ENCODE measurements around the gene UVSSA.
"Not testable (repeated sequence)": the region's sequence is repeated elsewhere in the genome, so short reads cannot be mapped to it uniquely, and the experiment has no call there.

Gene UVSSA

GRCh38 chr4:1417522-1418390, 70.7 kb downstream of the UVSSA start:
- H3K27me3 ChIP-seq (ENCODE audit: control insufficient read depth, insufficient read depth, low read length) = peaks cover 66% of the 10 kb centered on the region

GRCh38 chr4:1418494-1419285, 71.7 kb downstream of the UVSSA start:
- no peak overlapping the region for H3K9ac ChIP-seq (ENCODE audit: low read length)
- H3K27me3 ChIP-seq (ENCODE audit: control insufficient read depth, insufficient read depth, low read length) = peaks cover 59% of the 10 kb centered on the region
- H3K27ac ChIP-seq (ENCODE audit: low read depth, low read length) = no peak overlapping the region
- H3K4me3 ChIP-seq (ENCODE audit: low read depth, low read length) = no peak overlapping the region
- H3K36me3 ChIP-seq (ENCODE audit: control insufficient read depth, insufficient read depth, low read length) = no peaks in the 10 kb centered on the region
- H3K9me3 ChIP-seq (ENCODE audit: control insufficient read depth, insufficient read depth, low read depth, low read length) = no peaks in the 10 kb centered on the region
- no peaks in the 10 kb centered on the region for H3K4me1 ChIP-seq (ENCODE audit: control insufficient read depth, insufficient read depth, low read length)

More at GRCh38 chr4:1417522-1418390, 70.7 kb downstream of the UVSSA start:
- Histone ChIP-seq H3K4me1 (ENCODE audit: control insufficient read depth, insufficient read depth, low read length) (no peaks in the 10 kb centered on the region), H3K36me3 (ENCODE audit: control insufficient read depth, insufficient read depth, low read length) (no peaks in the 10 kb centered on the region), H3K9me3 (ENCODE audit: control insufficient read depth, insufficient read depth, low read depth, low read length) (no peaks in the 10 kb centered on the region), H3K27ac (ENCODE audit: low read depth, low read length) (no peak overlapping the region), H3K9ac (ENCODE audit: low read length) (no peak overlapping the region), H3K4me3 (ENCODE audit: low read depth, low read length) (no peak overlapping the region)

GRCh38 chr4:1419708-1420107, 72.7 kb downstream of the UVSSA start:
- Histone ChIP-seq H3K4me3 (ENCODE audit: low read depth, low read length) (no peak overlapping the region), H3K27ac (ENCODE audit: low read depth, low read length) (no peak overlapping the region), H3K9me3 (ENCODE audit: control insufficient read depth, insufficient read depth, low read depth, low read length) (no peaks in the 10 kb centered on the region), H3K4me1 (ENCODE audit: control insufficient read depth, insufficient read depth, low read length) (no peaks in the 10 kb centered on the region), H3K36me3 (ENCODE audit: control insufficient read depth, insufficient read depth, low read length) (no peaks in the 10 kb centered on the region), H3K9ac (ENCODE audit: low read length) (no peak overlapping the region), H3K27me3 (ENCODE audit: control insufficient read depth, insufficient read depth, low read length) (peaks cover 61% of the 10 kb centered on the region)

DNA sequence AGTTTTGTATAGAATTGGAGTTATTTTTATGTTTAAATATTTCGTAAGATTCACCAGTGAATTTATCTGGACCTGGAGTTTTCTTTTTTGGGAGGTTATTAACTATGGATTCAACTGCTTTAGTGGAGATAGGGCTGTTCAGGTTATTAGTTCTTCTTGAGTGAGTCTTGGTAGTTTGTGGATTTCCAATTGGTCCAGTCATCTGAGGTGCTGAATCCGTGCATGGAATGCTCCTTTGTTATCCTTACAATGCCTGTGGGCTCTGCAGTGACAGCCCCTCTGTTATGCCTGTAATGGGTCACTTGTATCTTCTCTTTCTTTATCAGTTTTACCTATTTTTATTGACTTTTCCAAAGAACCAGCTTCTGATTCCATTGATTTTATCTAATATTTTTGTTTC, 74.6 kb downstream of the UVSSA start:
- H3K9me3 ChIP-seq (ENCODE audit: control insufficient read depth, insufficient read depth, low read depth, low read length) = no peaks in the 10 kb centered on the region
- no peaks in the 10 kb centered on the region for H3K4me1 ChIP-seq (ENCODE audit: control insufficient read depth, insufficient read depth, low read length)
- H3K27ac ChIP-seq (ENCODE audit: low read depth, low read length) = no peak overlapping the region
- peaks cover 48% of the 10 kb centered on the region for H3K27me3 ChIP-seq (ENCODE audit: control insufficient read depth, insufficient read depth, low read length)
- no peaks in the 10 kb centered on the region for H3K36me3 ChIP-seq (ENCODE audit: control insufficient read depth, insufficient read depth, low read length)
- no peak overlapping the region for H3K4me3 ChIP-seq (ENCODE audit: low read depth, low read length)
- no peak overlapping the region for H3K9ac ChIP-seq (ENCODE audit: low read length)

DNA sequence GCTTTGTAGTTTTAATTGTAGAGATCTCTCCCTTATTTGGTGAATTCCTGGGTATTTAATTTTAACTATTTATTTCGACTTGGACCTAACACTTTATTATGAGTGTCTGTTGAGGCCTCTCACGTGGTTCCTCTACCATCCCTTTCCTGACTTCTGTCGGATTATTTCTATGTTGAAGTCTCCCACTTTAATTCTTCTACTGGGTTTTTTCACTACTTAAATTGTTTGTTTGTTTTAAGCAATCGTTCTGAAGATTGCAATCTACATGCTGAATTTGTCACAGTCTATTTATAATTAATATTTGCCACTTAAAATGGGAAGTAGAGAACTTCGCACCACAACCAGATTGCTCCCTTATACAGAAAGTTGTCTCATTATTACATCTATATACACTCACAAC, 80.0 kb downstream of the UVSSA start:
- H3K9me3 ChIP-seq (ENCODE audit: control insufficient read depth, insufficient read depth, low read depth, low read length) = no peaks in the 10 kb centered on the region
- H3K36me3 ChIP-seq (ENCODE audit: control insufficient read depth, insufficient read depth, low read length) = no peaks in the 10 kb centered on the region
- H3K27ac ChIP-seq (ENCODE audit: low read depth, low read length) = no peak overlapping the region
- no peaks in the 10 kb centered on the region for H3K4me1 ChIP-seq (ENCODE audit: control insufficient read depth, insufficient read depth, low read length)
- H3K4me3 ChIP-seq (ENCODE audit: low read depth, low read length) = no peak overlapping the region
- H3K9ac ChIP-seq (ENCODE audit: low read length) = no peak overlapping the region
- H3K27me3 ChIP-seq (ENCODE audit: control insufficient read depth, insufficient read depth, low read length) = peaks cover 23% of the 10 kb centered on the region

DNA sequence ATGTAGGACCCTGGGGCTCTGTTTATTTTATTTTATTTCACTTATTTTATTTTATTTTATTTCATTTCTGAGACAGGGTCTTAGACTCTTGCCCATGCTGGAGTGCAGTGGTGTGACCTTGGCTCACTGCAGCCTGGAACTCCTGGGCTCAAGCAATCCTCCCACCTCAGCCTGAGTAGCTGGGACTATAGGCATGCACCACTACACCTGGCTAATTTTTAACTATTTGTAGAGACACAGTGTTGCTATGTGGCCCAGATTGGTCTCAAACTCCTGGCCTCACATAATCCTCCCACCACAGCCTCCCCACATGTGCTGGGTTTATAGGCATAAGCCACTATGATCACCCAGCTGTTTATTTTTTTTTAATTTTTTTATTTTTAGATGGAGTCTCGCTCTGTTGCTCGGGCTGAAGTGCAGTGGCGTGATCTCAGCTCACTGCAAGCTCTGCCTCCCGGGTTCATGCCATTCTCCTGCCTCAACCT, 96.7 kb downstream of the UVSSA start:
- not testable (repeated sequence) for H3K4me1 ChIP-seq (ENCODE audit: control insufficient read depth, insufficient read depth, low read length); H3K4me3 ChIP-seq (ENCODE audit: low read depth, low read length); H3K9me3 ChIP-seq (ENCODE audit: control insufficient read depth, insufficient read depth, low read depth, low read length); H3K36me3 ChIP-seq (ENCODE audit: control insufficient read depth, insufficient read depth, low read length); H3K9ac ChIP-seq (ENCODE audit: low read length); H3K27ac ChIP-seq (ENCODE audit: low read depth, low read length)
- peaks cover 10% of the 10 kb centered on the region; the same call in 1 of the 2 replicates for H3K27me3 ChIP-seq (ENCODE audit: control insufficient read depth, insufficient read depth, low read length)
